ENCODE data around the gene WNT8B.

The WNT8B gene

DNA sequence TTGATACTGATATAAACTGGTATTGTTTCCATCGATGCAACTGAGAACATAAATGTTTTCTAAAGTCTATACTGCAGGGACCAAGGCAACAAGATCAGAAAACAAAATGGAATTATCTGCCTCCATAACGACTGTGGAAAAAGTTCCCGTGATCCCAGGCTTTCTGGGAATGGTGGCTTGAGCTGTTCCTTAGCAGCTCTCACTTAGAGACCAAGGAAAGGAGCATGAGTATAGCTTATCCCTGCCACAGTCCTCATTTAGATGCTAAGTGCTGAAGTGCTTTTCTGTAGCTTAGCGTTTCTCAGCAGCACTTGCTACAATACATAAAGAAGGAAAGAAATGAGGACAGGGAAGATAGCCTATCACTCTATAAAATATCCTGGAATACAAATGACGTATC, 5.5 kb downstream of the WNT8B start:
- H3K9me3 ChIP-seq (ENCODE audit: control insufficient read depth in 1 of 2, low read length in 2 of 2): no peaks in the 10 kb centered on the region
- H3K4me1 ChIP-seq (ENCODE audit: control insufficient read depth in 1 of 2, insufficient read depth in 2 of 2, low read length in 2 of 2): no peaks in the 10 kb centered on the region
- no peak overlapping the region for H3K27ac ChIP-seq (ENCODE audit: low read length)
- H3K36me3 ChIP-seq (ENCODE audit: control insufficient read depth in 1 of 2, insufficient read depth in 2 of 2, low read length in 2 of 2): no peaks in the 10 kb centered on the region
- peaks cover under 1% of the 10 kb centered on the region for H3K27me3 ChIP-seq (ENCODE audit: low read depth, low read length)
- H3K4me3 ChIP-seq (ENCODE audit: low read depth in 1 of 2, low read length in 2 of 2): no peak overlapping the region

- no peaks in the 10 kb centered on the region for H3K9me3 ChIP-seq (ENCODE audit: control insufficient read depth in 1 of 2, low read length in 2 of 2)
- no peak overlapping the region for H3K4me3 ChIP-seq (ENCODE audit: low read depth in 1 of 2, low read length in 2 of 2)
- no peaks in the 10 kb centered on the region for H3K4me1 ChIP-seq (ENCODE audit: control insufficient read depth in 1 of 2, insufficient read depth in 2 of 2, low read length in 2 of 2)
- no peaks in the 10 kb centered on the region for H3K36me3 ChIP-seq (ENCODE audit: control insufficient read depth in 1 of 2, insufficient read depth in 2 of 2, low read length in 2 of 2)
- H3K27ac ChIP-seq (ENCODE audit: low read length): no peak overlapping the region
- H3K27me3 ChIP-seq (ENCODE audit: low read depth, low read length): no peaks in the 10 kb centered on the region
These were observed 6.2 kb downstream of the WNT8B start for GRCh38 chr10:100468978-100469377.

- Histone ChIP-seq H3K9me3 (ENCODE audit: control insufficient read depth in 1 of 2, low read length in 2 of 2) (no peaks in the 10 kb centered on the region), H3K4me3 (ENCODE audit: low read depth in 1 of 2, low read length in 2 of 2) (no peak overlapping the region), H3K27ac (ENCODE audit: low read length) (no peak overlapping the region), H3K27me3 (ENCODE audit: low read depth, low read length) (no peaks in the 10 kb centered on the region), H3K4me1 (ENCODE audit: control insufficient read depth in 1 of 2, insufficient read depth in 2 of 2, low read length in 2 of 2) (no peaks in the 10 kb centered on the region), H3K36me3 (ENCODE audit: control insufficient read depth in 1 of 2, insufficient read depth in 2 of 2, low read length in 2 of 2) (no peaks in the 10 kb centered on the region)
These were observed 6.9 kb downstream of the WNT8B start for GRCh38 chr10:100469756-100470155.

- Histone ChIP-seq H3K27ac (ENCODE audit: low read length) (no peak overlapping the region), H3K4me1 (ENCODE audit: control insufficient read depth in 1 of 2, insufficient read depth in 2 of 2, low read length in 2 of 2) (no peaks in the 10 kb centered on the region), H3K4me3 (ENCODE audit: low read depth in 1 of 2, low read length in 2 of 2) (no peak overlapping the region), H3K36me3 (ENCODE audit: control insufficient read depth in 1 of 2, insufficient read depth in 2 of 2, low read length in 2 of 2) (no peaks in the 10 kb centered on the region), H3K9me3 (ENCODE audit: control insufficient read depth in 1 of 2, low read length in 2 of 2) (no peaks in the 10 kb centered on the region), H3K27me3 (ENCODE audit: low read depth, low read length) (no peaks in the 10 kb centered on the region)
These were observed 7.6 kb downstream of the WNT8B start for GRCh38 chr10:100470367-100470766.

- no peak overlapping the region for H3K4me3 ChIP-seq (ENCODE audit: low read depth in 1 of 2, low read length in 2 of 2)
- peaks cover 21% of the 10 kb centered on the region for H3K27me3 ChIP-seq (ENCODE audit: low read depth, low read length)
- no peaks in the 10 kb centered on the region for H3K36me3 ChIP-seq (ENCODE audit: control insufficient read depth in 1 of 2, insufficient read depth in 2 of 2, low read length in 2 of 2)
- no peaks in the 10 kb centered on the region for H3K9me3 ChIP-seq (ENCODE audit: control insufficient read depth in 1 of 2, low read length in 2 of 2)
- peaks cover 0 to 13% of the 10 kb centered on the region in 2 donors for H3K4me1 ChIP-seq (ENCODE audit: control insufficient read depth in 1 of 2, insufficient read depth in 2 of 2, low read length in 2 of 2)
- H3K27ac ChIP-seq (ENCODE audit: low read length): no peak overlapping the region
These were observed 15.2 kb downstream of the WNT8B start for GRCh38 chr10:100477970-100478369.

GRCh38 chr10:100479037-100479436, 16.2 kb downstream of the WNT8B start:
- no peaks in the 10 kb centered on the region for H3K36me3 ChIP-seq (ENCODE audit: control insufficient read depth in 1 of 2, insufficient read depth in 2 of 2, low read length in 2 of 2)
- H3K4me3 ChIP-seq (ENCODE audit: low read depth in 1 of 2, low read length in 2 of 2): no peak overlapping the region
- no peaks in the 10 kb centered on the region for H3K9me3 ChIP-seq (ENCODE audit: control insufficient read depth in 1 of 2, low read length in 2 of 2)
- H3K27me3 ChIP-seq (ENCODE audit: low read depth, low read length): peaks cover 23% of the 10 kb centered on the region
- H3K4me1 ChIP-seq (ENCODE audit: control insufficient read depth in 1 of 2, insufficient read depth in 2 of 2, low read length in 2 of 2): peaks cover 0 to 16% of the 10 kb centered on the region in 2 donors
- no peak overlapping the region for H3K27ac ChIP-seq (ENCODE audit: low read length)

DNA sequence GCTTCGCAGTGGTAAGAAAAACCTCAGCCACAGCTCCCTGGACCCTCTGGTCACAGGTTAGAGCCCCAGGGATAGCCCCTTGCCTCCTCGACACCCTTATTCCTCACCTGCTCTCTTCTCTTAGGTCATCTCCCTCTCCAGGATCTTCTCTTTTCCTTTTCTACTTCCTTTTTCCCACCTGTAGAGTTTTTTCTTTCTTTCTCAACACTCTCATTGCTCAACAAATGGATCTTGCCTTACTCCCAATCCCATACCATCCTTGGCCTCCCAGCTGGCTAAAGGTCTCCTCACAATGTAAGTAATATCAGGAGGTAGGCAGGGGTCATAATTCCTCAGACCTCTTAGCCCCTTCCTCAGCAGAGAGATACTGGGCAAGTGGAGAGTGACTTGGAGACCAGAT, 17.2 kb downstream of the WNT8B start:
- H3K4me3 ChIP-seq (ENCODE audit: low read depth in 1 of 2, low read length in 2 of 2): no peak overlapping the region
- H3K4me1 ChIP-seq (ENCODE audit: control insufficient read depth in 1 of 2, insufficient read depth in 2 of 2, low read length in 2 of 2): peaks cover 0 to 16% of the 10 kb centered on the region in 2 donors
- no peaks in the 10 kb centered on the region for H3K36me3 ChIP-seq (ENCODE audit: control insufficient read depth in 1 of 2, insufficient read depth in 2 of 2, low read length in 2 of 2)
- H3K27me3 ChIP-seq (ENCODE audit: low read depth, low read length): peaks cover 23% of the 10 kb centered on the region
- H3K9me3 ChIP-seq (ENCODE audit: control insufficient read depth in 1 of 2, low read length in 2 of 2): no peaks in the 10 kb centered on the region
- H3K27ac ChIP-seq (ENCODE audit: low read length): no peak overlapping the region

- Histone ChIP-seq H3K4me1 (ENCODE audit: control insufficient read depth in 1 of 2, insufficient read depth in 2 of 2, low read length in 2 of 2) (peaks cover 0 to 16% of the 10 kb centered on the region in 2 donors), H3K4me3 (ENCODE audit: low read depth in 1 of 2, low read length in 2 of 2) (peak overlapping the region; percentile 59 to 71), H3K9me3 (ENCODE audit: control insufficient read depth in 1 of 2, low read length in 2 of 2) (no peaks in the 10 kb centered on the region), H3K27ac (ENCODE audit: low read length) (no peak overlapping the region), H3K36me3 (ENCODE audit: control insufficient read depth in 1 of 2, insufficient read depth in 2 of 2, low read length in 2 of 2) (peaks cover 6 to 9% of the 10 kb centered on the region in 2 donors), H3K27me3 (ENCODE audit: low read depth, low read length) (peaks cover 23% of the 10 kb centered on the region)
These were observed 18.8 kb downstream of the WNT8B start for GRCh38 chr10:100481462-100482081.

DNA sequence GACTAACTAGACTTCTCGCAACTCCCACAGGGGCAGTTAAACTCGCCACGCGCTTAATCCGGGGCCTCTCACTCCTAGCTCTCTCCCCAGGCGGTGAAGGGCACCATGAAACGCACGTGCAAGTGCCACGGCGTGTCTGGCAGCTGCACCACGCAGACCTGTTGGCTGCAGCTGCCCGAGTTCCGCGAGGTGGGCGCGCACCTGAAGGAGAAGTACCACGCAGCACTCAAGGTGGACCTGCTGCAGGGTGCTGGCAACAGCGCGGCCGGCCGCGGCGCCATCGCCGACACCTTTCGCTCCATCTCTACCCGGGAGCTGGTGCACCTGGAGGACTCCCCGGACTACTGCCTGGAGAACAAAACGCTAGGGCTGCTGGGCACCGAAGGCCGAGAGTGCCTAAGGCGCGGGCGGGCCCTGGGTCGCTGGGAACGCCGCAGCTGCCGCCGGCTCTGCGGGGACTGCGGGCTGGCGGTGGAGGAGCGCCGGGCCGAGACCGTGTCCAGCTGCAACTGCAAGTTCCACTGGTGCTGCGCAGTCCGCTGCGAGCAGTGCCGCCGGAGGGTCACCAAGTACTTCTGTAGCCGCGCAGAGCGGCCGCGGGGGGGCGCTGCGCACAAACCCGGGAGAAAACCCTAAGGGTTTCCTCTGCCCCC, 19.5 kb downstream of the WNT8B start:
- Histone ChIP-seq H3K36me3 (ENCODE audit: control insufficient read depth in 1 of 2, insufficient read depth in 2 of 2, low read length in 2 of 2) (peaks cover 13 to 17% of the 10 kb centered on the region in 2 donors), H3K4me3 (ENCODE audit: low read depth in 1 of 2, low read length in 2 of 2) (peak overlapping the region; percentile 59 to 71), H3K4me1 (ENCODE audit: control insufficient read depth in 1 of 2, insufficient read depth in 2 of 2, low read length in 2 of 2) (peaks cover 0 to 16% of the 10 kb centered on the region in 2 donors), H3K9me3 (ENCODE audit: control insufficient read depth in 1 of 2, low read length in 2 of 2) (no peaks in the 10 kb centered on the region), H3K27me3 (ENCODE audit: low read depth, low read length) (peaks cover 23% of the 10 kb centered on the region), H3K27ac (ENCODE audit: low read length) (no peak overlapping the region)

GRCh38 chr10:100482834-100483185, 20.0 kb downstream of the WNT8B start:
- peak overlapping the region; percentile 59 to 71 for H3K4me3 ChIP-seq (ENCODE audit: low read depth in 1 of 2, low read length in 2 of 2)

GRCh38 chr10:100483876-100484666, 21.3 kb downstream of the WNT8B start:
- Histone ChIP-seq H3K4me1 (ENCODE audit: control insufficient read depth in 1 of 2, insufficient read depth in 2 of 2, low read length in 2 of 2) (peaks cover 0 to 16% of the 10 kb centered on the region in 2 donors), H3K4me3 (ENCODE audit: low read depth in 1 of 2, low read length in 2 of 2) (no peak overlapping the region), H3K9me3 (ENCODE audit: control insufficient read depth in 1 of 2, low read length in 2 of 2) (no peaks in the 10 kb centered on the region), H3K36me3 (ENCODE audit: control insufficient read depth in 1 of 2, insufficient read depth in 2 of 2, low read length in 2 of 2) (peaks cover 24 to 33% of the 10 kb centered on the region in 2 donors), H3K27ac (ENCODE audit: low read length) (no peak overlapping the region), H3K27me3 (ENCODE audit: low read depth, low read length) (peaks cover 20% of the 10 kb centered on the region)

More at GRCh38 chr10:100482834-100483185, 20.0 kb downstream of the WNT8B start:
- H3K9me3 ChIP-seq (ENCODE audit: control insufficient read depth in 1 of 2, low read length in 2 of 2): no peaks in the 10 kb centered on the region
- H3K36me3 ChIP-seq (ENCODE audit: control insufficient read depth in 1 of 2, insufficient read depth in 2 of 2, low read length in 2 of 2): peaks cover 18 to 22% of the 10 kb centered on the region in 2 donors
- peaks cover 0 to 16% of the 10 kb centered on the region in 2 donors for H3K4me1 ChIP-seq (ENCODE audit: control insufficient read depth in 1 of 2, insufficient read depth in 2 of 2, low read length in 2 of 2)
- no peak overlapping the region for H3K27ac ChIP-seq (ENCODE audit: low read length)
- H3K27me3 ChIP-seq (ENCODE audit: low read depth, low read length): peaks cover 23% of the 10 kb centered on the region

Data from muscle layer of duodenum (tissue), 2 donors.